GM19438 (cell line): Measurements from ENCODE around the gene ZNF770.
A peak's percentile ranks its signal among the peaks of the same experiment; 100 is the strongest.
"Not testable (repeated sequence)": the region's sequence is repeated elsewhere in the genome, so short reads cannot be mapped to it uniquely, and the experiment has no call there.

ENCODE experiments used
- ATAC-seq: cut with Tn5 transposase; IDR thresholded peaks from one replicate; pipeline ENCODE4 v1.9.1; 2021; ENCODE audit warnings: low read depth; ENCODE audit not compliant: unreplicated experiment

ZNF770 gene

DNA sequence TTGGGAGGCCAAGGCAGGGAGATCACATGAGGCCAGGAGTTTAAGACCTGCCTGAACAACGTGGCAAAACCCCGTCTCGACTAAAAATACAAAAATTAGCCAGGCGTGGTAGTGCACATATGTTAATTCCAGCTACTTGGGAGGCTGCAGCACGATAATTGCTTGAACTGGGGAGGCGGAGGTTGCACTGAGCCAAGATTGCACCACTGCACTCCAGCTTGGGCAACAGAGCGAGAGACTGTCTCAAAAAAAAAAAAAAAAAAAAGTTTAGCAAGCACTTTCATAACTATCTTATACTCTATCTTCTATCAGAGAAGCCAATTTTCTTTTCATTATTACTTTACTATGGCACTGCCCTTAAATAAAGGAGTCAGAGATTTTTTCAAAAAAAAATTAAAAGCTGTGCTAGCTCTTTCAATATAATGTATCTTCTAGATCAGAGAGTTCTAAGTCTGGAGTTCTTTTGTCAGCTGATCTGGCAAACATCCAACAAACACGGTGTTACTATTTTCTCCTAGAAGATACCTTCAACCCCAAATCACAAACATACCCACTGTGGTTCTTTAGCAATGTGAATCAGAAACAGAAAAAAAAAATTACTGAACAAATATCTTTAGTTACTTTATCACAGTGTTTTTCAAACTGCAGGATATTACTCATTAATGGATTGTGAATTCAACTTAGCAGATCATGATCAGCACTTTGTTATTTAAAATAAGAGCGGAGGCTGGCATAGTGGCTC, 3.0 kb downstream of the ZNF770 start:
- no peak for ATAC-seq

DNA sequence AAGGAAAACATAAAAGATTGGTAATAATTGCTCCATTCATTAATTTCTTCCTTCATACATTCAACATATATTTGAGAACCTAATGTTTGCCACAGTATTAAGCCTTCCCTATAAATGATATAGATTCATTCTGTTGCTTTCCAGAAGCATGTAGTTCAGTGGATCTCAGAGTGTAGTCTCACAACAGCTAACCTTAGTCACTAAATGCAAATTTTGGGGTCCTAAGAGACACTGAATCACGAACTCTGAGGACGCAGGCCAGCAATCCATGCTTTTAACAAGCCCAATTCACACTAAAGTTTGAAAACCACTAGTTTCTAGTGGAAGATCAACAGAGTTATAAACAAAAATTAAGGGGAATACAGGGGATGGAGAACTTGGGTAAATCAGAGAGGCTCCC, 11.3 kb downstream of the ZNF770 start:
- ATAC-seq: no peak

DNA sequence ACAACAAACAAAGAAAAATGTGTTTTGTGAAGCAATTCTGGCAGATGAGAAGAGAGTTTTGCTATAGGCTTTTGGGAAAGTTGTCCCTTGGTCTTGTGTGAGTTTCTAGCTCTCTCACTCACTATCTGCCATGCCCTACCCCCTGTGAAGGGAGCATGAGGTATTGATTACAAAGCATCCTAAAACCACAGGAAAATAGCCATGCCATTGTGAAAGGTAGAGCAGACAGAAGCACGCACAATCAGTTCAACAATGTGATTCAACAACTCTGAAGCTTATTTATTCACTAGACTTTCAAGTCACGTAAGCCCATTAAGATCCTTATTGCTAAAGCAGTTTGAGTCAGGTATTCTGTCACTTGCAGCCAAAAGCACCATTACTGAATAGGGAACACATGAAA, 12.0 kb downstream of the ZNF770 start:
- ATAC-seq: no peak

DNA sequence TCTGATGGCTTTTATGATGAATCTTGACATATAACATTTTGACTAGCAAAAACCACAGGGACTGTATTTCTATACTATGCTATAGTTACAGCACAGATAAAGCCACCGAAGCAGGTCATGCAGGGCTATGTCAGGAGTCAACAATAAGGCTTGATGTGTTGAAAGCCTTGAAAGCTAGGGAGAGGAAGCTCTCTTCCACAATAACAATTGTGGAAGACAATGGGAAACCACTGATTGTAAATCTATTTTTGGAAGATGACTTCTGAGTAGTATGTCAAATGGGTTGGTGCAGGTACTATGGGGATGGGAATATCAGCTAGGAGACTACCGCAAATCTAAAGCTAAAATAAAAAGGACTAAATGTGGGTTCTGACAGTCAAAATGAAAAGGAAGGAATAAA, 14.6 kb downstream of the ZNF770 start:
- no peak for ATAC-seq

DNA sequence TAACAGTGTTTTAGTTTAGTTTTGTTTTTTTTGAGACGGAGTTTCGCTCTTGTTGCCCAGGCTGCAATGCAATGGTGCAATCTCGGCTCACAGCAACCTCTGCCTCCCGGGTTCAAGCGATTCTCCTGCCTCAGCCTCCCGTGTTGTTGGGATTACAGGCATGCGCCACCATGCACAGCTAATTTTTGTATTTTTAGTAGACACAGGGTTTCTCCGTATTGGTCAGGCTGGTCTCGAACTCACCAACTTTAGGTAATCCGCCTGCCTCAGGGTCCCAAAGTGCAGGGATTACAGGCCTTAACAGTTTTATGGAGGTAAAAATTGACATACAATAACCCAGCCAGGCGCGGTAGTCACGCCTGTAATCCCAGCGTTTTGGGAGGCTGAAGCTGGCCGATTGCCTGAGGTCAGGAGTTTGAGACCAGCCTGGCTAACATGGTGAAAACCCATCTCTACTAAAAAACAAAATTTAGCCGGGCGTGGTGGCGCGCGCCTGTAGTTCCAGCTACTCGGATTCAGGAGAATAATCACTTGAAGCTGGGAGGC, 17.9 kb downstream of the ZNF770 start:
- ATAC-seq: not testable (repeated sequence)

DNA sequence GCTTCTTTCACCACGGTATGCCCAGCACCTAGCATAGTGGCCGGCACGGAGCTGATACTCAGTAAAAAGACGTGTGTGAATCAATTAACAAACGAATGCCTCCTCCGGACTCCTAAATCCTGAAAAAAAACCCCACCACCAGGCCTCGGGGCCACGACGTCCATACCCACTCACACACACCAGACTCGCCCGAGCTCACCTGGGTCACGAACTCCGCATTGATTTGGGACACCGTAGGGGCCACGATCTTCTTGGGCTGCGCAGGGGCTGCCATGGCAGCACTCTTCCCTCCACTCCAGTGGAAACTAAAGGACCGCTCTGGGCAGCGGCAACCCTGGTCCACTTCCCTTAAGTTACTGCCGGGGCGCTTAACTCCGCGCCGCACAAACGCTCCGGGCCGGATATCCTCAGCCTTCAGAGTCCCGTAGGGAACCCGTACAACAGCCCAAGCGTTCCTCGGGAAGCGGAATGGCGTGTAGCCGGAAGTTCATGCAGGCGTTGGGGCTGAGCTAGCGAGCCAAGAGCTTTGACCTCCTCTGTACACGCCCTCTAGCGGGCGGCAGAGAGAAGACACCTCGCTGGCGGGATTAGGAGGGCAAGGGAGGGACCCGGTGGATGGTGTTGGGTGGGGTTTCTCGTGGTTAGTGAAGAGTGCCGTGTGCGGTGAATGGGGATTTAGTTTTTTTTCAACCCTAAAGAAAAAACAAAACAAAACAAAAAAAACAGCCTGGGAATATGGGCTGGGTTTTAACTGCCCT, 18.6 kb downstream of the ZNF770 start, which contains the start of gene AQR:
Gene AQR, minus strand, starts transcription at position 403 of the 758 bp plus-strand sequence. Its CDS starts 129 bp downstream, at position 274.
- ATAC-seq: peak; percentile 100

DNA sequence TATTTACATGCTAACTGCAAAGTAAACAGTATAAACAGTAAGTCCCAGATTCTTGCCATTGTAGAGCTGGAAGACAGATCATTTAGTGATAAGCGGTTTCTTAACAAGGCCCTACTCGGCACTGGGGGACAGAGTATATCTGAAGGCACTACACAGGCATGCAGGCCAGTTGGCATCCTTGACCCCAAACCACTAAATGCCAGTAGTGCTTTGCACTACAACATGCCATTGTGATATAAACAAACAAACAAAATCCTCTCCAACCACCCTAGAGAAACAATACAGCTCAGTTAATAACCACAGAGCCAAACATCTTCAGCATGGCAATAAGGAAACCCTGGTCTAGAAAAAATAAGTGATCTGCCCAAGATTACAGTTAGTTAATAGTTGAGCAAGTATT, 23.8 kb downstream of the ZNF770 start:
- ATAC-seq: no peak

DNA sequence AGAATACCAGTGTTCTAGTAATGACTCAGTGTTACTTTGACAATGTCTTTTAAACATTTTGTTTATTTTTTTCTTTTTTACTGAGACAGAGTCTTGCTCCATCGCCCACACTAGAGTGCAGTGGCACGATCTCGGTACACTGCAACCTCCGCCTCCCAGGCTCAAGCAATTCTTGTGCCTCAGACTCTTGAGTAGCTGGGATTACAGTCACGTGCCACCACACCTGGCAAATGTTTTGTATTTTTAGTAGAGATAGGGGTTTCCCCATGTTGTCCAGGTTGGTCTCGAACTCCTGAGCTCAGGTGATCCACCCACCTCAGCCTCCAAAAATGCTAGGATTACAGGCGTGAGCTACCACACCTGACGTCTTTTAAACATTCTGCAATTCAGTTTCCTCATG, 34.2 kb downstream of the ZNF770 start:
- ATAC-seq: no peak

DNA sequence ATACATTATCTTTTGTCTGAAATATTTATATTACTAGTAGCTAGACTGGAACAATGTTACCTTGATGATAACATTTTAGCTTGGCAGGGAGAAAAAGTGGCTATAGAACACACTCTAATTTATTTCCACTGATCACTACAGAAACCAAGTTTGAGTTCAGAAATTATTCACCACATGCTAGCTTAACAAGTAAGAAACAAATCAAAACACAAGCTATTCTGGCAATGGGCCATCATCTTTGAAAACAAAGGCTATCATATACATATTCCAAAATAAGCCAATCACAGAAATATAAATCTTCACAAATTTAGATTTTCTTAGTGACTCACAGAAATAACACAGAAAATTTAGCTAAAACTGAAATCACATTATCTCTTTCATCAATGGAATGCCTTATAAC, 35.6 kb downstream of the ZNF770 start:
- no peak for ATAC-seq

DNA sequence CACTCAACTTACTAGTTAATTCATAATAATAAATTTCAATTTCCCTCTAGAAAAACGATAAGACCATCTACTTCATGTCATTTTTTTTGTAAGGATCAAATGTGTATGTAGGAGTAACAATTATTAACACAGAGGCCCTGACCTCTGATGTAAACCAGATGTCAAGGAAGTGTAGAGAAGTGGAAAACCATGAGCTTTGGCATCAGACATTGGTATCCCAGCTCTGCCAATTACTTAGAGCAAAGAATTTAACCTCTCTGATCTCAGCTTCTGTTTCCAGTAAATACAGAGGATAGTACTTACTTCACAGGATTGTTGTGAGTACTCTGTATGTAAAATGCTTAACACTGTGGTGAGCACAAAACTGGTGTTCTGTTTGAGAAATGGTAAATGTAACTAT, 36.1 kb downstream of the ZNF770 start:
- ATAC-seq: no peak

DNA sequence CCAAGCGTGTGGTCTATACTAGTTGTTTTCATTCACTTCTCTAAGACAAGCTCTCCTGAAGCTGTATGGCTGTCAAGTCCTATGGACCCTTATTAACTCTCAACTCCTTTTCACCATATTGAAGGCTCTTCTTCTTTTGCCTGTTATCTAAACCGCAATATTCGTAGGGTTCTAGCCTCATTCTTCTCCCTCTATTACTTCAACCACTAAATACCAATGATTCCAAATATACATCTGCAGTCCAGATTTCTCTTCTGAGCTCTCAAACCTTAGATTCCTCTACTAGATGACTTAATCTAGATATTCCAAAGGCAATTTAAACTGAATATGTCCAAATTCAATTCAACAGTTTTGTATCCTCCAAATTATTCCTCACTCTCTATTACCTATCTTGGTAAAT, 43.2 kb downstream of the ZNF770 start:
- no peak for ATAC-seq

DNA sequence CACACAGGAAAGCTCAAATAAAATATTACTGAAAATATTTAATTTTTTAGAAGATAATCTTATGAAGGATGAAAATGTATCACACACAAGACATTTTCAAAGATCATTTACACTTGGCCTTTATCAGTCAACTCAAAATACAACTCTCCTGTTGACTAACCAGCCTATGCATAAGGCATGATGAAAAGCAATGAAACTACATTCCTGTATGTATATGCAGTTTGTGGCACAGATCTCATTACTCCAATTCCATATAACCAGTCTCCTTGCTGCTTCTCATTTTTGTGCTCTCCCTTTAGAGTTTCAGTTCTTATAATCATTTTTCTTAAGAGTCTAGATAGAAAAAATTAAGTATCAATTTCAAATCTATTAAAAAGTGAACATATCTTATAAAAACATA, 44.4 kb downstream of the ZNF770 start:
- ATAC-seq: no peak

DNA sequence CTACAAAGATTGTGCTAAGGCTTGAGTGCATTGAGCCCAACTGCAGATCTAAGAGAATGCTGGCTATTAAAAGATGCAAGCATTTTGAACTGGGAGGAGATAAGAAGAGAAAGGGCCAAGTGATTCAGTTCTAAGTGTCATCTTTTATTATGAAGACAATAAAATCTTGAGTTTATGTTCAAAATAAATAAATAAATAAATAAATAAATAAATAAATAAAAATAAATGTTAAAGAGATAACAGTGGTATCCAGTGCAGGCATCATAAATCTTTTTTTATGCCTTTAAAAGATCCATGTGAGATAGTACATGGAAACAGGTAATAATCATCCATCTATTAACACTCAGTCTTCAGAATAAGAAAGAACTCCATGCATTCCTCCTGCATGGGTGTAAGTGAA, 44.8 kb downstream of the ZNF770 start:
- ATAC-seq: not testable (repeated sequence)

DNA sequence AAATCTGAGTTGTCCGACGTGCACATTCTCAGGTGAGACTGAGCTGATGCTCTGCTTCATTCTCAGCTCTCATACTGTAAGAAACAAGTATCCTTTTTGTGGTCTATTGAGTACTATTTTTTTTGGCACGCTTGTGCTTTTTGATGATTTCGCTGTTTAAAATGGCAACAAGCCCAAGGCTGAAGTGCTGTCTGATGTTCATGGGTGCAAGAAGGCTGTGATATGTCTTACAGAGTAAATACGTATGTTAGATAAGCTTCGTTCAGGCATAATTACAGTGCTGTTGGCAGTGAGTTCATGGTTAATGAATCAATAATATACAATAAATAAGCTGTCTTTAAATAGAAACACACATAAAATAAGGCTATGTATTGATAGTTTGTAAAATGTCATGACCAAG, 45.7 kb downstream of the ZNF770 start:
- ATAC-seq: no peak

DNA sequence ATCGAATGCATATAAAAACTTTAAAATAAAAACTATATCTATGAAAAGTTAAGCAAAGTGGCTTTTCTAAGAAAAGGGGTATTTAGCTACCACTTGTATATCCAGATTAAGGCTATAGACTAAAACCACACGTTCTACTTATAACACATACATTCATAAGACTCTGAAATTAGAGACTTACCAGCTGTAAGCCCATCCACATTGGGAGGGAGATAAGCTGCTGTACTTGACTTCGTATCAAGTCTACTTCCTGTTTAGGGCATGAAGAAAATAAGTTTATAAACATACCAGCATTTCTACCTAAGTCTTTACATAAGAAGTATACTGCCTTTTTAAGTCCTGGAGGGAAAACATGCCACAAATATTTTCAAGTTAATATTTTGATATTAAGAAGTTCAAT, 46.3 kb downstream of the ZNF770 start:
- ATAC-seq: no peak

DNA sequence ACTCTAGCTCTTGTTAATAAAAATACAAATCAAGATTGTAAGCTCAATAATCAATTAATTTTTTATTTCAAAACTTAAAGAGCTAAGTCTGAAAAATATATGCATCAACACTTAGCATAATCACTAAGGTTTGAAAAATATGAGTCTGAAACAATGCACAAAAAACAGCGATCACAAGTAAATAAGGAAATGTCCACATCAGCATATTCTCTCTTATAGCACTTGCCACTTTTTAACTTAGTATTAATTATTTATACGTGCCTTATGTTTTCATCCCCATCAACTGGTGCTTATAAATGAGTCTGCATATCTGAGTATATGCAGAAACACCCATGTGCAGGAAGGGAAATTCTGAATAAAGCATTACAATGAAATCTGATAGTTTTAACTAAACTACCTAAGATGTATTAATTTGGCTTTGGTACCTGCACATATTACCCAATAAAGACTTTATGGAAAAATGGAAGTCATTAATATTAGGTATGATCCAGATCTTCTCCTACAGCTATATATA, 46.8 kb downstream of the ZNF770 start:
- no peak for ATAC-seq

DNA sequence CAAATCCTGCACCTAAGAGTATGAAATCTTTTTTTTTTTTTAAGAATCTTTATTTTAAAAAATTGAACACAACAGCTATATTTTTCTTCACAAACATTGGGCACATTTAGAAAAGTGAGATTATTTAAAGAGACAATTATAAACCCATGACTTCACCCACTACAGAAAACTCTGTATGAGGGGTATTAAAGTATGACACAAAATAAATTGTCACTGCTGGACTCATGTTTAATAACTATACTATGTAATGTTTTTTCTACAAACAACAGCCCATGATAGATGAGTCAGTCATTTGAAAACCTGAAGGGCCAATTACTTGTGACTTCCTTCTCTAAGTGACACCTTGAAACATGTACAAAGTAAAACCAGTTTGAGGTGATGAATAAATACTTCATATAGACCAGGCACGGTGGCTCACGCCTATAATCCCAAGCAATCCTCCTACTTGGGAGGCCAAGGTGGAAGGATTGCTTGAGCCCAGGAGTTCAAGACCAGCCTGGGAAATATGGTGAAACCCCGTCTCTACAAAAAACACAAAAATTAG, 54.6 kb downstream of the ZNF770 start:
- no peak for ATAC-seq

DNA sequence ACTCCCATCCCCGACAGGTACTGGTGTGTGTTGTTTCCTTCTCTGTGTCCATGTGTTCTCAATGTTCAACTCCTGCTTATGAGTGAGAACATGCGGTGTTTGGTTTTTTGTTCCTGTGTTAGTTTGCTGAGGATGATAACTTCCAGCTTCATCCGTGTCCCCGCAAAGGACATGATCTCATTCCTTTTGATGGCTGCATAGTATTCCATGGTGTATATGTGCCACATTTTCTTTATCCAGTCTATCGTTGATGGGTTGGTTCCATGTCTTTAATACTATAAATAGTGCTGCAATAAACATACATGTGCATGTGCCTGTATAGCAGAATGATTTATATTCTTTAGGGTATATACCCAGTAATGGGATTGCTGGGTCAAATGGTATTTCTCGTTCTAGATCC, 59.7 kb downstream of the ZNF770 start:
- ATAC-seq: not testable (repeated sequence)
